ENCODE measurements around the gene CALML3.

The CALML3 gene

DNA sequence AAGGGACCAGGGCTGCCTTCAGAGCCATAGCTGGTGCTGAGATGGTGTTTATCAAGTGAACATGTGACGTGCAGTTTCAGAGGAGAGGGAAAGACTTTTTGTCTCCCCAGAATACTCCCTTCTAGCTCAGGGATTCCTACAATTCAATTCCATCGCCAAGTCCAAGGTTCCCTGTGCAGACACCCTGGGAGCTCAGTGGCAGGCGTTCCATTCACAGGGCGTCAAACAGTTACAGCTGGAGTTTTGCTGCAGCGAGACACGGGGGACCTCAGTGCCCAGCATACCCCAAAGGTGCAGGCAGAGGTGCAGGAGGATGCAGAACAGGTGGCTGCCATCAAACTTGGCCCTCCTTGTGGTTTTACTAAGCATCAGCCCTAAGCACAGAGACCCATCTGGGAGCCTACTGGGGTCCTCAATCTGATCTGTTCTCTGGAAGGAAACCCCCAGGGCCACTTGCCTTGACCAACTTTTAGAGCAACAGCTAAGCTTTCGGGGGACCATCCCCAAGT is 24.5 kb upstream of the CALML3 start:
- Histone ChIP-seq H3K9me3 (ENCODE audit: control insufficient read depth, low read length) (no peaks in the 10 kb centered on the region), H2BK15ac (ENCODE audit: low read depth, poor library complexity, severe bottlenecking) (no peak overlapping the region), H3K23ac (ENCODE audit: low read length in 2 of 2) (no peak overlapping the region), H3K4me2 (ENCODE audit: low read length, poor library complexity, severe bottlenecking) (no peak overlapping the region), H3K27ac (ENCODE audit: low read length, poor library complexity, severe bottlenecking) (no peak overlapping the region), H3K18ac (ENCODE audit: low read depth in 1 of 2, low read length in 2 of 2) (no peak overlapping the region), H3K4ac (ENCODE audit: low read depth in 1 of 2, low read length in 2 of 2) (no peak overlapping the region), H3K9ac (ENCODE audit: low read length) (no peak overlapping the region), H3K4me3 (ENCODE audit: insufficient read depth in 1 of 2, low read depth in 1 of 2, low read length in 2 of 2) (no peak overlapping the region), H3K79me1 (replicated peaks; ENCODE audit: low read length, poor library complexity, severe bottlenecking) (no peaks in the 10 kb centered on the region), H2BK12ac (ENCODE audit: low read length in 2 of 2) (no peak overlapping the region), H2BK120ac (ENCODE audit: low read depth, low read length) (no peak overlapping the region), H3K4me1 (ENCODE audit: control insufficient read depth, insufficient read depth, low read depth, low read length) (peaks cover 5% of the 10 kb centered on the region), H3K14ac (ENCODE audit: low read length in 2 of 2) (no peak overlapping the region), H2AK5ac (ENCODE audit: low read length, severe bottlenecking) (no peak overlapping the region), H4K8ac (ENCODE audit: low read length) (no peak overlapping the region), H3K36me3 (ENCODE audit: control insufficient read depth in 1 of 2, insufficient read depth in 2 of 2, low read depth in 1 of 2, low read length in 2 of 2) (no peaks in the 10 kb centered on the region), H4K91ac (ENCODE audit: low read length) (no peak overlapping the region), H2BK5ac (ENCODE audit: low read depth, low read length, poor library complexity, severe bottlenecking) (no peak overlapping the region), H2AFZ (ENCODE audit: low read depth, low read length) (no peak overlapping the region), H3K27me3 (ENCODE audit: control insufficient read depth in 1 of 2, insufficient read depth in 1 of 2, low read length in 2 of 2) (peaks cover 48% of the 10 kb centered on the region in 2 experiments)
- 93% methylated on average over 7 of the region's 7 CpGs for WGBS
- no peak for DNase-seq

DNA sequence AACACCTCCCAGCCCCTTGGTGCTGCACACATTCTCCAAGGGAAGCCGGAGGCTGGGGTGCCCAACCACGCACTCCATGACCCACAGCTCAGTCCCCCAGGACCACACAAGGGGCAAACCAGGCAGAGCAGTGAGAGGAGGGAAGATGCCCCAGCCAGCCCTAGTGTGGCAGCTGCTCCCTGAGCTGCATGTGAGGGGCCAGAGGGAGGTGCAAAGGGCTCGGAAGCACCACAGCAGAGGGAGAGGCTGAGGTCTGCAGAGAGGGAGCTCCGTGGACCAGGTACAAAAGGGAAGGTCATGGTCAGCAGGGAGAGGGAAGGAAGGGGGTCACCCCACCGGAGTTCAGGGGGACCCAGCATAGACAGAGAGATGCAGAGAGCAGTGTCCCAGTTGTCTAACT is 23.9 kb upstream of the CALML3 start:
- Histone ChIP-seq H3K27me3 (ENCODE audit: control insufficient read depth in 1 of 2, insufficient read depth in 1 of 2, low read length in 2 of 2) (peaks cover 49 to 52% of the 10 kb centered on the region in 2 experiments), H3K23ac (ENCODE audit: low read length in 2 of 2) (no peak overlapping the region), H3K79me1 (replicated peaks; ENCODE audit: low read length, poor library complexity, severe bottlenecking) (no peaks in the 10 kb centered on the region), H3K18ac (ENCODE audit: low read depth in 1 of 2, low read length in 2 of 2) (no peak overlapping the region), H2BK15ac (ENCODE audit: low read depth, poor library complexity, severe bottlenecking) (no peak overlapping the region), H4K8ac (ENCODE audit: low read length) (no peak overlapping the region), H4K91ac (ENCODE audit: low read length) (no peak overlapping the region), H3K4me3 (ENCODE audit: insufficient read depth in 1 of 2, low read depth in 1 of 2, low read length in 2 of 2) (no peak overlapping the region), H3K4me2 (ENCODE audit: low read length, poor library complexity, severe bottlenecking) (no peak overlapping the region), H2BK120ac (ENCODE audit: low read depth, low read length) (no peak overlapping the region), H2AFZ (ENCODE audit: low read depth, low read length) (no peak overlapping the region), H3K9me3 (ENCODE audit: control insufficient read depth, low read length) (no peaks in the 10 kb centered on the region), H3K9ac (ENCODE audit: low read length) (no peak overlapping the region), H3K27ac (ENCODE audit: low read length, poor library complexity, severe bottlenecking) (no peak overlapping the region), H3K36me3 (ENCODE audit: control insufficient read depth in 1 of 2, insufficient read depth in 2 of 2, low read depth in 1 of 2, low read length in 2 of 2) (no peaks in the 10 kb centered on the region), H3K4ac (ENCODE audit: low read depth in 1 of 2, low read length in 2 of 2) (no peak overlapping the region), H2BK5ac (ENCODE audit: low read depth, low read length, poor library complexity, severe bottlenecking) (no peak overlapping the region), H3K14ac (ENCODE audit: low read length in 2 of 2) (no peak overlapping the region), H2AK5ac (ENCODE audit: low read length, severe bottlenecking) (no peak overlapping the region), H3K4me1 (ENCODE audit: control insufficient read depth, insufficient read depth, low read depth, low read length) (peaks cover 5% of the 10 kb centered on the region), H2BK12ac (ENCODE audit: low read length in 2 of 2) (no peak overlapping the region)
- no peak for DNase-seq
- whole genome bisulfite sequencing, result 93% methylated on average over 5 of the region's 5 CpGs

DNA sequence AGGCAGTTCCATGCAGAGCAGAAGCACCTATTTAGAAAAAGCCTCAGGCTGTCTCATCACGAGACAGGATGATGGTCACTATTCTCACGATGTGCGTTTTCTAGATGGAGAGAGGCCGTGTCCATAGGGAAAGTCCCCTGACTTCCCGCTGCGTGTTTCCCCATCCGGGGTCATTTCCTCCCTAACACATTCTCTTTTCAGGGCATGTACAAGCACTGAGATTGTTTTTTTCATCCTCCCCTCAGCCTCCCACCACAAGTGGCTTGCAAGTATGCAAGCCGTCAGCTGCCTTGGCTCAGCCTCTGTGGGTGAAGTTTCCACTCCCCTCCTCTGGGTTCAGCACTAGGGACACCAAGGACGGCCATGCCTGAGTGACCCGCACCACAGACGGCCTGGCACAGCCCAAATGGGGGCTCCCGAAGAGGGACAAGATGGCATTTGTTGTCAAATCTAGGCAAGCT is 22.7 kb upstream of the CALML3 start:
- Histone ChIP-seq H3K4me1 (ENCODE audit: control insufficient read depth, insufficient read depth, low read depth, low read length) (peaks cover 5% of the 10 kb centered on the region), H3K23ac (ENCODE audit: low read length in 2 of 2) (no peak overlapping the region), H4K8ac (ENCODE audit: low read length) (no peak overlapping the region), H2BK120ac (ENCODE audit: low read depth, low read length) (no peak overlapping the region), H2BK5ac (ENCODE audit: low read depth, low read length, poor library complexity, severe bottlenecking) (no peak overlapping the region), H2BK15ac (ENCODE audit: low read depth, poor library complexity, severe bottlenecking) (no peak overlapping the region), H3K9ac (ENCODE audit: low read length) (no peak overlapping the region), H4K91ac (ENCODE audit: low read length) (no peak overlapping the region), H3K9me3 (ENCODE audit: control insufficient read depth, low read length) (no peaks in the 10 kb centered on the region), H3K36me3 (ENCODE audit: control insufficient read depth in 1 of 2, insufficient read depth in 2 of 2, low read depth in 1 of 2, low read length in 2 of 2) (no peaks in the 10 kb centered on the region), H3K18ac (ENCODE audit: low read depth in 1 of 2, low read length in 2 of 2) (no peak overlapping the region), H2BK12ac (ENCODE audit: low read length in 2 of 2) (no peak overlapping the region), H3K4me2 (ENCODE audit: low read length, poor library complexity, severe bottlenecking) (no peak overlapping the region), H2AFZ (ENCODE audit: low read depth, low read length) (no peak overlapping the region), H2AK5ac (ENCODE audit: low read length, severe bottlenecking) (no peak overlapping the region), H3K27ac (ENCODE audit: low read length, poor library complexity, severe bottlenecking) (no peak overlapping the region), H3K27me3 (ENCODE audit: control insufficient read depth in 1 of 2, insufficient read depth in 1 of 2, low read length in 2 of 2) (peaks cover 49 to 52% of the 10 kb centered on the region in 2 experiments), H3K4me3 (ENCODE audit: insufficient read depth in 1 of 2, low read depth in 1 of 2, low read length in 2 of 2) (no peak overlapping the region), H3K14ac (ENCODE audit: low read length in 2 of 2) (no peak overlapping the region), H3K4ac (ENCODE audit: low read depth in 1 of 2, low read length in 2 of 2) (no peak overlapping the region), H3K79me1 (replicated peaks; ENCODE audit: low read length, poor library complexity, severe bottlenecking) (no peaks in the 10 kb centered on the region)
- peak; percentile 20 for DNase-seq
- WGBS, result 79% methylated on average over 12 of the region's 12 CpGs

GRCh38 chr10:5502571-5503476 is 21.9 kb upstream of the CALML3 start:
- Histone ChIP-seq H3K14ac (ENCODE audit: low read length in 2 of 2) (peak overlapping the region in 1 of 2 experiments; percentile 3), H2BK120ac (ENCODE audit: low read depth, low read length) (no peak overlapping the region)
- WGBS, result 90% methylated on average over 14 of the region's 14 CpGs

More at GRCh38 chr10:5502571-5503476, 21.9 kb upstream of the CALML3 start:
- Histone ChIP-seq H3K9ac (ENCODE audit: low read length) (no peak overlapping the region), H4K91ac (ENCODE audit: low read length) (no peak overlapping the region), H3K23ac (ENCODE audit: low read length in 2 of 2) (no peak overlapping the region), H3K27me3 (ENCODE audit: control insufficient read depth in 1 of 2, insufficient read depth in 1 of 2, low read length in 2 of 2) (peaks cover 49 to 54% of the 10 kb centered on the region in 2 experiments), H2AFZ (ENCODE audit: low read depth, low read length) (no peak overlapping the region), H3K36me3 (ENCODE audit: control insufficient read depth in 1 of 2, insufficient read depth in 2 of 2, low read depth in 1 of 2, low read length in 2 of 2) (peaks cover 0 to 1% of the 10 kb centered on the region in 2 experiments), H2BK15ac (ENCODE audit: low read depth, poor library complexity, severe bottlenecking) (no peak overlapping the region), H2AK5ac (ENCODE audit: low read length, severe bottlenecking) (no peak overlapping the region), H3K18ac (ENCODE audit: low read depth in 1 of 2, low read length in 2 of 2) (no peak overlapping the region), H3K79me1 (replicated peaks; ENCODE audit: low read length, poor library complexity, severe bottlenecking) (no peaks in the 10 kb centered on the region), H3K9me3 (ENCODE audit: control insufficient read depth, low read length) (no peaks in the 10 kb centered on the region), H3K4me3 (ENCODE audit: insufficient read depth in 1 of 2, low read depth in 1 of 2, low read length in 2 of 2) (no peak overlapping the region), H3K4ac (ENCODE audit: low read depth in 1 of 2, low read length in 2 of 2) (no peak overlapping the region), H4K8ac (ENCODE audit: low read length) (no peak overlapping the region), H2BK12ac (ENCODE audit: low read length in 2 of 2) (no peak overlapping the region), H3K4me2 (ENCODE audit: low read length, poor library complexity, severe bottlenecking) (no peak overlapping the region), H3K27ac (ENCODE audit: low read length, poor library complexity, severe bottlenecking) (no peak overlapping the region), H2BK5ac (ENCODE audit: low read depth, low read length, poor library complexity, severe bottlenecking) (no peak overlapping the region), H3K4me1 (ENCODE audit: control insufficient read depth, insufficient read depth, low read depth, low read length) (peaks cover 5% of the 10 kb centered on the region)
- DNase-seq, result no peak

Measured in mesenchymal stem cell (in vitro differentiated cells and primary cell).